HG03139 (cell line): Measurements from ENCODE around the gene ADAMTSL3.
"Not testable (repeated sequence)": the region's sequence is repeated elsewhere in the genome, so short reads cannot be mapped to it uniquely, and the experiment has no call there.

Experiments
- ATAC-seq: cut with Tn5 transposase; IDR thresholded peaks from one replicate; pipeline ENCODE4 v1.9.1; 2021; ENCODE audit not compliant: unreplicated experiment

Gene ADAMTSL3

GRCh38 chr15:83697716-83698115, 43.8 kb downstream of the ADAMTSL3 start:
- ATAC-seq, result no peak

GRCh38 chr15:83698294-83698693, 44.4 kb downstream of the ADAMTSL3 start:
- no peak for ATAC-seq

GRCh38 chr15:83699028-83699427, 45.1 kb downstream of the ADAMTSL3 start:
- ATAC-seq, result no peak

- no peak for ATAC-seq
Observed at GRCh38 chr15:83700082-83700481, 46.2 kb downstream of the ADAMTSL3 start.

- ATAC-seq, result not testable (repeated sequence)
Observed at GRCh38 chr15:83702314-83702713, 48.4 kb downstream of the ADAMTSL3 start.

GRCh38 chr15:83708328-83708727, 54.4 kb downstream of the ADAMTSL3 start:
- ATAC-seq, result no peak

- ATAC-seq, result no peak
Observed at GRCh38 chr15:83709241-83709640, 55.3 kb downstream of the ADAMTSL3 start.

- ATAC-seq, result no peak
Observed at GRCh38 chr15:83709811-83710210, 55.9 kb downstream of the ADAMTSL3 start.

- no peak for ATAC-seq
Observed at GRCh38 chr15:83710452-83710851, 56.5 kb downstream of the ADAMTSL3 start.

GRCh38 chr15:83711236-83711635, 57.3 kb downstream of the ADAMTSL3 start:
- no peak for ATAC-seq

- no peak for ATAC-seq
Observed at GRCh38 chr15:83713242-83713641, 59.3 kb downstream of the ADAMTSL3 start.

GRCh38 chr15:83714939-83715628, 61.2 kb downstream of the ADAMTSL3 start:
- ATAC-seq, result no peak

- ATAC-seq, result no peak
Observed at GRCh38 chr15:83716605-83717004, 62.7 kb downstream of the ADAMTSL3 start.

- no peak for ATAC-seq
Observed at GRCh38 chr15:83717010-83717409, 63.1 kb downstream of the ADAMTSL3 start.

GRCh38 chr15:83720468-83720867, 66.5 kb downstream of the ADAMTSL3 start:
- no peak for ATAC-seq

- ATAC-seq, result no peak
Observed at GRCh38 chr15:83721031-83721430, 67.1 kb downstream of the ADAMTSL3 start.

- no peak for ATAC-seq
Observed at GRCh38 chr15:83721981-83722380, 68.1 kb downstream of the ADAMTSL3 start.

- ATAC-seq, result no peak
Observed at GRCh38 chr15:83723216-83723615, 69.3 kb downstream of the ADAMTSL3 start.

- ATAC-seq, result no peak
Observed at GRCh38 chr15:83732196-83732595, 78.3 kb downstream of the ADAMTSL3 start.

- no peak for ATAC-seq
Observed at GRCh38 chr15:83732770-83733169, 78.8 kb downstream of the ADAMTSL3 start.

- no peak for ATAC-seq
Observed at GRCh38 chr15:83733206-83733605, 79.3 kb downstream of the ADAMTSL3 start.

GRCh38 chr15:83733691-83734090, 79.8 kb downstream of the ADAMTSL3 start:
- no peak for ATAC-seq

GRCh38 chr15:83734487-83734886, 80.6 kb downstream of the ADAMTSL3 start:
- ATAC-seq, result no peak
